ENCODE data around the gene POT1.

Gene POT1

DNA sequence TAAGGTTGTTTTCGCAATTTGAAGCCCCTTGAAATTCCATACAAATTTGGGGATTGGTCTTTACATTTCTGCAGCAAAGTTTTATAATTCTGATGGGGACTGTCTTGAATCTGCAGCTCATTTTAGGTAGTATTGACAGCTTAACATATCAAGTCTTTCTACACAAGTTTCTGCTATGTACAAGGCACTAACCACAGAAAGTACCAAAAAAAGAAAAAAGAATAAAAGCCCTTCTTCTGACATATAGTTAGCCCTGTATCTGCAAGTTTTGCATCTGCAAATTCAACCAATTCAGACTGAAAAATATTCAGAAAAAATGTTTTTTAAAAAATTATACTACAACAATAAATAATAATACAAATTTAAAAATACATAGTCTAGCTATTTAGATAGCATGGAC is 15.3 kb downstream of the POT1 start:
- no peak for DNase-seq (ENCODE audit: extremely low spot score)
- CTCF ChIA-PET = no interaction called here
- POLR2A ChIA-PET = interaction anchor here (1.5 kb wide), 1 partner anchor 15 kb away, joined by 6 read pairs; the partner anchor contains the start of gene POT1
- TF ChIP-seq FOXK2 (IDR thresholded peaks at IDR 0.05) (no peak), ARNT (IDR thresholded peaks at IDR 0.05) (no peak), L3MBTL2 (conservative IDR thresholded peaks at IDR 0.05) (no peak), HDGF (IDR thresholded peaks at IDR 0.05; ENCODE audit: borderline replicate concordance) (no peak), ELF4 (IDR thresholded peaks at IDR 0.05) (no peak), NFRKB (IDR thresholded peaks at IDR 0.05) (no peak), SP1 (IDR thresholded peaks at IDR 0.05) (no peak), ZNF384 (IDR thresholded peaks at IDR 0.05) (no peak), FOXA1 (IDR thresholded peaks at IDR 0.05) (no peak), TARDBP (IDR thresholded peaks at IDR 0.05) (no peak), BHLHE40 (IDR thresholded peaks at IDR 0.05; ENCODE audit: borderline replicate concordance) (no peak), SUZ12 (IDR thresholded peaks at IDR 0.05) (no peak), FOXM1 (IDR thresholded peaks at IDR 0.05; ENCODE audit: borderline replicate concordance) (no peak), LEF1 (IDR thresholded peaks at IDR 0.05; ENCODE audit: borderline replicate concordance) (no peak), CTBP1 (IDR thresholded peaks at IDR 0.05; ENCODE audit: borderline replicate concordance) (no peak)
- TF ChIP-seq, protein P1, sequence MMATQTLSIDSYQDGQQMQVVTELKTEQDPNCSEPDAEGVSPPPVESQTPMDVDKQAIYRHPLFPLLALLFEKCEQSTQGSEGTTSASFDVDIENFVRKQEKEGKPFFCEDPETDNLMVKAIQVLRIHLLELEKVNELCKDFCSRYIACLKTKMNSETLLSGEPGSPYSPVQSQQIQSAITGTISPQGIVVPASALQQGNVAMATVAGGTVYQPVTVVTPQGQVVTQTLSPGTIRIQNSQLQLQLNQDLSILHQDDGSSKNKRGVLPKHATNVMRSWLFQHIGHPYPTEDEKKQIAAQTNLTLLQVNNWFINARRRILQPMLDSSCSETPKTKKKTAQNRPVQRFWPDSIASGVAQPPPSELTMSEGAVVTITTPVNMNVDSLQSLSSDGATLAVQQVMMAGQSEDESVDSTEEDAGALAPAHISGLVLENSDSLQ (IDR thresholded peaks at IDR 0.05) = no peak

DNA sequence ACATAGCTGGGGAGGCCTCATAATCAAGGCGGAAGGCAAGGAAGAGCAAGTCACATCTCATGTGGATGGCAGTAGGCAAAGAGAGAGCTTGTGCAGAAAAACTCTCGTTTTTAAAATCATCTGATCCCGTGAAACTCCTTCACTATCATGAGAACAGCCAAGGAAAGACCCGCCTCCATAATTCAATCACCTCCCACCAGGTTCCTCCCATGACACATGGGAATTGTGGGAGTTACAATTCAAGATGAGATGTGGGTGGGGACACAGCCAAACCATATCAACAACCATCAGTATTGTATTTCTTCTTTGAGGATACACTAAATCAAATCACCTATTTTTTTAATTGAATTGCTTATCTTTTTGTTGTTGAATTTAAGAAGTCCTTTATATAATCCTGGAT is 16.7 kb downstream of the POT1 start:
- ChIA-PET CTCF (no interaction called here), POLR2A (no interaction called here)
- TF ChIP-seq BHLHE40 (IDR thresholded peaks at IDR 0.05; ENCODE audit: borderline replicate concordance) (no peak), TARDBP (IDR thresholded peaks at IDR 0.05) (no peak), SP1 (IDR thresholded peaks at IDR 0.05) (no peak), FOXM1 (IDR thresholded peaks at IDR 0.05; ENCODE audit: borderline replicate concordance) (no peak)

DNA sequence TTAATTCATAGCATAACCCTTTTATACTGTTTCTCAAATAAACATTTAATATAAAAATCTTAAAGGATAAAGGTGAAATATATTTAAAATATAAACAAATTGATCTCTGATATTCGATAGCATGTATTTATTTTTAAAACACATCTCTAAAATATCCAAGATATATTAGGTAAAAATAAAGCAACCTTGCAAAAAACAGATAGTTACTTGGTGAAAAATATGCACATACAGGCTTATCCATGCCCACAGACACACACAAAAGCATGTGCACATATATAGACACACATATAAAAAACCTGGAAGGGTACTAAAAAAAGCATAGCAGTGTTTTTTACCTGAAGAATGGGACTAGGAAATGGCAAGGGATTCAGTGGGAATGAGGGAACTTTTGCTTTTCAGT is 19.8 kb downstream of the POT1 start:
- ChIA-PET POLR2A (no interaction called here), CTCF (no interaction called here)
- no peak for DNase-seq (ENCODE audit: extremely low spot score)
- TF ChIP-seq FOXK2 (IDR thresholded peaks at IDR 0.05) = no peak

More for the DNA sequence above, 16.7 kb downstream of the POT1 start:
- DNase-seq (ENCODE audit: extremely low spot score) = no peak

DNA sequence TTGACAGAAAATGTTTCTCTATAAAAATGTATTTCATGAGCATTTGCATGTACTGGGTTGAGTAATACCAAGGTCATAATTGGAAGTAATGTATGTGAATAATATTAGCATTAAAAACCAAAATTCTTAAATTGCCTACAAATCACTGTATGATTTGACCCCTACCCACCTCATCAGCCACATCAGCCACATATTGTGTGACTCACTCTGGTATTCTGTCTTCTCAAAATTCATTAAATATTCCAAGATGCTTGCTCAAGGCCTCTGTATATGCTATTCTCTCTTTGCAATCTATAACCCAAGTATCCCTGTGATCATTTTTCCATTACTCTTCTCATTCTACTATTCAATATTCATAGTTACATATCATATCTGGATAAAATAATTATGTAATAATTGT is 21.4 kb downstream of the POT1 start:
- no peak for TF ChIP-seq FOXK2 (IDR thresholded peaks at IDR 0.05)
- CTCF ChIA-PET = no interaction called here
- POLR2A ChIA-PET = no interaction called here
- no peak for DNase-seq (ENCODE audit: extremely low spot score)

DNA sequence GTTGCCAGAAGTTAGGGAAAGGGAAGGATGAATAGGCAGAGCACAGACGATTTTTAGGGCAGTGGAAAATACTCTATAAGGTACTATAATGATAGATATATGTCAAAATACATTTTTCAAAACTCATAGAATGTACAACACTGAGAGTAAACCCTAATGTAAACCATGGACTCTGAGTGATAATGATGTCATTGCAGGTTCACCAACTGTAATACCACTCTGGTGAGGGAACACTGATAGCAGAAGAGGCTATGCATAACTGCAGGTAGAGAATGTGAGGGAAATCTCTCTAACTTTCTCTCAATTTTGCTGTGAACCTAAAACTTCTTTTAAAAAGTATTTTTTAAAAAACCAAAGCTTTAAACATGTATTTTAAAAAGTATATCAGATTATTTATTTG is 22.1 kb downstream of the POT1 start:
- ChIA-PET POLR2A (no interaction called here), CTCF (no interaction called here)
- DNase-seq (ENCODE audit: extremely low spot score) = no peak
- no peak for TF ChIP-seq ARNT (IDR thresholded peaks at IDR 0.05)
- no peak for TF ChIP-seq CTBP1 (IDR thresholded peaks at IDR 0.05; ENCODE audit: borderline replicate concordance)
- TF ChIP-seq, protein P1 (IDR thresholded peaks at IDR 0.05) = no peak
- no peak for TF ChIP-seq L3MBTL2 (conservative IDR thresholded peaks at IDR 0.05)
- TF ChIP-seq ELF4 (IDR thresholded peaks at IDR 0.05) = no peak

DNA sequence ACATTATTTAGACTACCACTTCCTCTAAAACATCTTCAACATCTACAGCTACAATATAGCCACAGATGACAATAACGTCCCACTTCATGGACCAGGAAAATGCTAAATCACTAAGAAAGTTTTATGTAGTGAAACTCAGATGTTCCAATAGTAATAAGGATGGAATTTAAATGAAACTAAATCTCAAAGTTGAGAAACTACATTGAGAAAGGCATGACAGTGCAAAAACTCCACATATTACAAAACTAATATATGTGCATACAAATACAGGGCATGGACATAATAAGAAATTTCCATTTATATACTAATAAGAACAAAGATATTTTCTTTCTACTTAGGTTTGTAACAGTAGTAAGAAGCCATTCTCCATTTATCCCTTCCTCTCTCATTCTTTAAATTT is 31.1 kb downstream of the POT1 start:
- no peak for TF ChIP-seq FOXA1 (IDR thresholded peaks at IDR 0.05)
- no peak for TF ChIP-seq FOXM1 (IDR thresholded peaks at IDR 0.05; ENCODE audit: borderline replicate concordance)
- no peak for TF ChIP-seq SP1 (IDR thresholded peaks at IDR 0.05)
- TF ChIP-seq BHLHE40 (IDR thresholded peaks at IDR 0.05; ENCODE audit: borderline replicate concordance) = no peak
- TF ChIP-seq NFRKB (IDR thresholded peaks at IDR 0.05) = no peak
- no peak for TF ChIP-seq L3MBTL2 (conservative IDR thresholded peaks at IDR 0.05)
- no peak for TF ChIP-seq ELF4 (IDR thresholded peaks at IDR 0.05)
- TF ChIP-seq, protein P1 (IDR thresholded peaks at IDR 0.05) = no peak
- no peak for TF ChIP-seq ARNT (IDR thresholded peaks at IDR 0.05)
- TF ChIP-seq TARDBP (IDR thresholded peaks at IDR 0.05) = no peak
- TF ChIP-seq SUZ12 (IDR thresholded peaks at IDR 0.05) = no peak
- no peak for TF ChIP-seq CTBP1 (IDR thresholded peaks at IDR 0.05; ENCODE audit: borderline replicate concordance)
- no peak for TF ChIP-seq ZNF384 (IDR thresholded peaks at IDR 0.05)
- no peak for TF ChIP-seq HDGF (IDR thresholded peaks at IDR 0.05; ENCODE audit: borderline replicate concordance)
- TF ChIP-seq FOXK2 (IDR thresholded peaks at IDR 0.05) = no peak
- TF ChIP-seq LEF1 (IDR thresholded peaks at IDR 0.05; ENCODE audit: borderline replicate concordance) = no peak
- no peak for DNase-seq (ENCODE audit: extremely low spot score)
- CTCF ChIA-PET = no interaction called here
- POLR2A ChIA-PET = no interaction called here

DNA sequence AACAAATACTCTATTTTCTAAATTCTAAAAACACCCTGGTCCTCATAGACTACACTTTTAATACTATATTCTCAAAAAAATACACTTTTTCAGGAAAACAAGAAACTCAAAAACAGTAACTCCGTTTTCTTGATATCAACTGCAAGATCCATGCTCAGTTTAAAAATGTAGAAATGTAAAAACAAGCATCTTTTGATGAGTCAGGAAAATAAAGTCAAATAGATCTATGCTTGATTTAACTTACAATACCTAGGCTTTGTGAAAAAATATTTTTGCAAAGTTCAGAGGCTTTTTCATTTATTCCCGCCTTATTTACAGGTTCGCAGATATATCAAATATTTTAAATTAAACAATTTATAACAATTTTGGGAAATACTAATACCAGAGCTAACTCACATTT is 33.6 kb downstream of the POT1 start:
- no peak for DNase-seq (ENCODE audit: extremely low spot score)
- TF ChIP-seq SUZ12 (IDR thresholded peaks at IDR 0.05) (no peak), NFRKB (IDR thresholded peaks at IDR 0.05) (no peak), FOXA1 (IDR thresholded peaks at IDR 0.05) (no peak), SP1 (IDR thresholded peaks at IDR 0.05) (no peak), TARDBP (IDR thresholded peaks at IDR 0.05) (no peak), ARNT (IDR thresholded peaks at IDR 0.05) (no peak), HDGF (IDR thresholded peaks at IDR 0.05; ENCODE audit: borderline replicate concordance) (no peak), ZNF384 (IDR thresholded peaks at IDR 0.05) (no peak), LEF1 (IDR thresholded peaks at IDR 0.05; ENCODE audit: borderline replicate concordance) (no peak), FOXM1 (IDR thresholded peaks at IDR 0.05; ENCODE audit: borderline replicate concordance) (no peak)
- TF ChIP-seq, protein P1 (IDR thresholded peaks at IDR 0.05) = no peak
- ChIA-PET POLR2A (no interaction called here), CTCF (no interaction called here)

Measured in HEK293T (cell line).